ENCODE data around the gene RABL6. TPM values are rescaled to one million over a fixed set of nuclear protein-coding genes. Genes with fewer than 3 reads are reported as not detected.

The RABL6 gene
- total RNA-seq, 2 experiments from 2014 or later: 113 to 133 TPM

DNA sequence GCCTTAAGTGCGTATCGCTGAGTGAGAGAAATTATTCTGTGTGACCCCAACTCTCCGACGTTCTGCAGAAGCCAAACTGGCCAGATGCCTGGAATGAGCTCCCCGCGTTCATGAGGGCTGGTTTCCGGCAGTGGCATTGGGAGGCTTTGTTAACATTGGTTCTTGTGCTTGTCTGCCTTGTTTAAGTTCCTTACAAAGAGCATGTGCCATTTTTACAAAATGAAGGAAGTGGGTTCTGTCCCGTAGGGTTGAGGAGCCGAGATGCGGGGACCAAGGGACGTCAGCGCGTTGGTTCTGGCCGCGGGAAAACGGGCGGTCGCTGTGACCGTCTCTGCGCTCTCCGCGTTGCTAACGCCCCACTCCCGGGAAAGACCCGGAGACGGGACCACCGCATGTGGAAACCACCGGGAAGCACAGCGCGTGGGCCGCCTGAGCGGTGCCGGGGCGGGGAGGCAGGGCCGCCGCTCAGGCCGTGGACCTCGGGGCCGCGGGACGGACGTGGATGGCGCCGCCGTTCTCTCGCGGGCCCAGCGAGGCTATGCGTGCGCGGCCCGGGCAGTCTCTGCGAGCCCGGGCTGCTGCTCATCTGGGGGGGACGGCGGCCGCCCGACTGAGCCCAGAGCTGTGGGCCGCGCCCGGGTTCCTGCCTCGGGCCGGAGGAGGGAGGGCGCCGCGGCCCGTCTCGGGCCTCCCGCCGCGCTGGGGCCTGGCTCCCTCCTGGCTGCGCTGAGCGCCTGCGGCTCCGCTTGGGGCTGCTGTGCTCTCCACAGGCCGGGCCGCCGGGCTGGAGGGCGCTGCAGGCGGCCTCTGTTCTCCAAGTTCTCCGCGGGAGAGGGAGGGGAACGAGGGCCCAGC lies 13.4 kb downstream of the RABL6 start:
- Histone ChIP-seq H3K36me3 (ENCODE audit: insufficient read depth, low read length) (peaks cover 54% of the 10 kb centered on the region), H3K9me3 (ENCODE audit: low read length) (no peaks in the 10 kb centered on the region), H3K9me2 (ENCODE audit: insufficient read depth, low read length) (no peaks in the 10 kb centered on the region), H3K79me2 (ENCODE audit: insufficient read depth, low read depth, low read length) (peaks cover 8% of the 10 kb centered on the region; the same call in 1 of the 2 replicates), H3K4me1 (ENCODE audit: insufficient read depth, low read length, poor library complexity, severe bottlenecking) (no peaks in the 10 kb centered on the region), H4K20me1 (ENCODE audit: insufficient read depth, low read length) (no peaks in the 10 kb centered on the region), H2AFZ (ENCODE audit: low read length) (no peak overlapping the region), H3K4me2 (ENCODE audit: low read length) (no peak overlapping the region), H3K4me3 (ENCODE audit: low read depth, low read length, poor library complexity, severe bottlenecking) (no peak overlapping the region), H3K27ac (ENCODE audit: low read depth, low read length, poor library complexity, severe bottlenecking) (no peak overlapping the region)
- intact Hi-C loops (cut with micrococcal nuclease; ENCODE audit: unreplicated experiment): no loop called here
- ChIA-PET CTCF (ENCODE audit: unreplicated experiment) (no interaction called here), POLR2A (interaction anchor here (0.9 kb wide), 1 partner anchor 21 kb away, joined by 8 read pairs; no protein-coding TSS in a partner anchor)
- no peak for DNase-seq (ENCODE audit: low spot score)
- no peak for TF ChIP-seq EZH2phosphoT487 (IDR thresholded peaks at IDR 0.05; ENCODE audit: borderline replicate concordance, low read depth, low read length)
- TF ChIP-seq, protein P1, sequence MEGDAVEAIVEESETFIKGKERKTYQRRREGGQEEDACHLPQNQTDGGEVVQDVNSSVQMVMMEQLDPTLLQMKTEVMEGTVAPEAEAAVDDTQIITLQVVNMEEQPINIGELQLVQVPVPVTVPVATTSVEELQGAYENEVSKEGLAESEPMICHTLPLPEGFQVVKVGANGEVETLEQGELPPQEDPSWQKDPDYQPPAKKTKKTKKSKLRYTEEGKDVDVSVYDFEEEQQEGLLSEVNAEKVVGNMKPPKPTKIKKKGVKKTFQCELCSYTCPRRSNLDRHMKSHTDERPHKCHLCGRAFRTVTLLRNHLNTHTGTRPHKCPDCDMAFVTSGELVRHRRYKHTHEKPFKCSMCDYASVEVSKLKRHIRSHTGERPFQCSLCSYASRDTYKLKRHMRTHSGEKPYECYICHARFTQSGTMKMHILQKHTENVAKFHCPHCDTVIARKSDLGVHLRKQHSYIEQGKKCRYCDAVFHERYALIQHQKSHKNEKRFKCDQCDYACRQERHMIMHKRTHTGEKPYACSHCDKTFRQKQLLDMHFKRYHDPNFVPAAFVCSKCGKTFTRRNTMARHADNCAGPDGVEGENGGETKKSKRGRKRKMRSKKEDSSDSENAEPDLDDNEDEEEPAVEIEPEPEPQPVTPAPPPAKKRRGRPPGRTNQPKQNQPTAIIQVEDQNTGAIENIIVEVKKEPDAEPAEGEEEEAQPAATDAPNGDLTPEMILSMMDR (conservative IDR thresholded peaks at IDR 0.05; ENCODE audit: low read length): no peak
- BruUV-seq (replicated peaks): no TSS peak

DNA sequence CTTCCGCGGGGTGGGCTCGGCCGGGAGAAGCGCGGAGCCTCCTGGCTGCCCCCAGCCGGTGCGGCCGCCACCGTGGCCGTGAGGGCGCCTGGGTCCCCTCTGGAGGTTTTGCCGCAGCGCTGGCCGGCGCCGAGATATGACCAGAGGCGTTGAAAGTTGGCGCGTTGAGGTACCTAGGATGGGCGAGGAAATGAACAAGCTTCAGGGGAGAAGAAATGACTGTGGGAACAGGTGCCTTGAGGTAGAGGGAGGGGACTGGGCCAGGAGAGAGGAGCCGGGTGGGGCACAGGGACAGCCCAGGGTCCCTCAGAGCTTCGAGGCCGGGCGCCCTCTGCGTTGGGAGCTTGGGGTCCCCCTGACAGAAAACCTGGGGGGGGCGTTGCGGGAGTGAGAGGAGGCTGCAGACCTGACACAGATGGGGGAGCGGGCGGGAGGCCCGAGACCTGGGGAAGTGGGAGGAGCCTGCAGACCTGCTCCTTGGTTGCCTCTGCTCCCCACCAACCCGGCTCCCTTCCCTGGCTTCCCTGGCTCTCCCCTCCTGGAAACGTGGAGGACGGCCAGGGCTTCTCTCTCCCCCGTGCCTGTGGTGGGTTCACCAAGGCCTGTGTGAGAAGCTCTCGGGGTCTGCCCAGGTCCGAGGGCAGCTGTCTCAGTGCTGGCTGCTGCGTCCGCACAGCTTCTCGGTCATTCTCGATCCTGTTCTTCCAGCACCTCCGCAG lies 14.2 kb downstream of the RABL6 start:
- Histone ChIP-seq H3K4me3 (ENCODE audit: low read depth, low read length, poor library complexity, severe bottlenecking) (no peak overlapping the region), H3K4me1 (ENCODE audit: insufficient read depth, low read length, poor library complexity, severe bottlenecking) (no peaks in the 10 kb centered on the region), H4K20me1 (ENCODE audit: insufficient read depth, low read length) (no peaks in the 10 kb centered on the region), H3K9me2 (ENCODE audit: insufficient read depth, low read length) (no peaks in the 10 kb centered on the region), H3K9me3 (ENCODE audit: low read length) (no peaks in the 10 kb centered on the region), H3K36me3 (ENCODE audit: insufficient read depth, low read length) (peaks cover 56% of the 10 kb centered on the region), H3K79me2 (ENCODE audit: insufficient read depth, low read depth, low read length) (peaks cover 2% of the 10 kb centered on the region; the same call in 1 of the 2 replicates), H3K4me2 (ENCODE audit: low read length) (no peak overlapping the region), H3K27ac (ENCODE audit: low read depth, low read length, poor library complexity, severe bottlenecking) (no peak overlapping the region), H2AFZ (ENCODE audit: low read length) (no peak overlapping the region)
- CTCF ChIA-PET (ENCODE audit: unreplicated experiment): no interaction called here
- POLR2A ChIA-PET: no interaction called here
- no peak for TF ChIP-seq EZH2phosphoT487 (IDR thresholded peaks at IDR 0.05; ENCODE audit: borderline replicate concordance, low read depth, low read length)
- DNase-seq (ENCODE audit: low spot score): no peak
- BruUV-seq (replicated peaks): no TSS peak
- intact Hi-C loops (cut with micrococcal nuclease; ENCODE audit: unreplicated experiment): no loop called here

DNA sequence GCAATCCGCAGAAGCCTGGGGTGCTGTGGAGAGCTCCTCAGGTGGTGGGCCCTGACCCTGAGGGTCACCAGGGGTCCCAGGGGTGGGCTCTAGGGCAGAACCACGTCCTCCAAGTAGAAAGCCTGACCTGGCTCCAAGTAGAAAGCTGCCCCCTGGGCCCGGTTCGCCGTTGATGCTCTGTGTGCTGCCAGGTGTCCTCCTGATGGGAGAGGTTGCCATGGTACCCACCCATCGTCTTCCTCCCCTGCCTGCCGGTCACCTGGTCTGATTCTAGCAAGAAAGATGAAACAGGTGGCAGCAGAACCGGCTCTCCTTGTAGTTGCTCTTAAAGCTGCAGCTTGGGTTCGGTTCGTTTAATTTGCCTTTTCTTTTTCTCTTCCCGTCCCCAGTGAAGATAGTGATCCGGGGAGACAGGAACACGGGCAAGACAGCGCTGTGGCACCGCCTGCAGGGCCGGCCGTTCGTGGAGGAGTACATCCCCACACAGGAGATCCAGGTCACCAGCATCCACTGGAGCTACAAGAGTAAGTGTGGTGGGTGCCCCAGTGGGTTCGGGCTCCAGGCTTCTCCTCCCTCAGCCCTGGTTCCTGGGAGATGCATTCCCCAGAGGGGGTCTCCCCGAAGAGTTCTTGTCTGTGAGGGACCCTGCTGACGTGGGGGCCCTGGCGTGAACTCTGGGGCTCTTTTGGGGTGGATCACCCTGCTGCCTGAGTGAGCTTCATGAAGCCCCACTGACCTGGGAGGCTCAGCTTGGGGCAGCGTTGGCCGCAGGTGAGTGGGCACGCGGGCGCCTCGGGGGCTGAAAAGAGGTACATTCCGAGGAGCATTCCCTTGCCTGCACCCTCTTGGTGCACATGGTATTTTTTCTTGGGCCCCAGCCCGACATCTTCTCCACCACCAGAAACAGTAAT lies 15.6 kb downstream of the RABL6 start:
- Histone ChIP-seq H3K9me2 (ENCODE audit: insufficient read depth, low read length) (no peaks in the 10 kb centered on the region), H2AFZ (ENCODE audit: low read length) (no peak overlapping the region), H4K20me1 (ENCODE audit: insufficient read depth, low read length) (no peaks in the 10 kb centered on the region), H3K4me3 (ENCODE audit: low read depth, low read length, poor library complexity, severe bottlenecking) (no peak overlapping the region), H3K4me1 (ENCODE audit: insufficient read depth, low read length, poor library complexity, severe bottlenecking) (no peaks in the 10 kb centered on the region), H3K9me3 (ENCODE audit: low read length) (no peaks in the 10 kb centered on the region), H3K27ac (ENCODE audit: low read depth, low read length, poor library complexity, severe bottlenecking) (no peak overlapping the region), H3K79me2 (ENCODE audit: insufficient read depth, low read depth, low read length) (no peaks in the 10 kb centered on the region), H3K36me3 (ENCODE audit: insufficient read depth, low read length) (peaks cover 57% of the 10 kb centered on the region), H3K4me2 (ENCODE audit: low read length) (no peak overlapping the region)
- TF ChIP-seq, protein P1 (conservative IDR thresholded peaks at IDR 0.05; ENCODE audit: low read length): no peak
- no peak for TF ChIP-seq EZH2phosphoT487 (IDR thresholded peaks at IDR 0.05; ENCODE audit: borderline replicate concordance, low read depth, low read length)
- ChIA-PET CTCF (ENCODE audit: unreplicated experiment) (no interaction called here), POLR2A (no interaction called here)
- no peak for DNase-seq (ENCODE audit: low spot score)
- BruUV-seq (replicated peaks): no TSS peak
- intact Hi-C loops (cut with micrococcal nuclease; ENCODE audit: unreplicated experiment): no loop called here
